HepG2 (cell line): ENCODE measurements around the gene CYP26B1. TPM values are rescaled to one million over a fixed set of nuclear protein-coding genes. Genes with fewer than 3 reads are reported as not detected.

Experiments
- ATAC-seq: fragments of 200-7000 bp; cut with Tn5 transposase; 3 replicates; pipeline ENCODE4 v1.9.1; 2020; ENCODE audit warnings: mild to moderate bottlenecking, moderate library complexity
- BruUV-seq: library from RNA; stranded (reverse); fragments of 400-500 nt; replicated peaks from 2 replicates; lab custom pipeline; 2021; lab: Mats Ljungman, UMichigan
- CTCF ChIA-PET: fragments of 300-600 bp; formaldehyde crosslinking; extraction: SDS; loops from one replicate; lab custom pipeline; 2021; ENCODE audit warnings: low total read pairs, inconsistent platforms, low intra/inter-chr PET ratio; lab: Yijun Ruan, JAX
- POLR2A ChIA-PET: fragments of 350-600 bp; sonication (Branson Sonifier 250); formaldehyde crosslinking; loops from one replicate; lab custom pipeline; 2020; ENCODE audit warnings: antibody characterized with exemption, inconsistent platforms; lab: Yijun Ruan, JAX
- DNase-seq: peaks from one replicate; pipeline ENCODE4 v3.0.0-alpha.2; 2015; ENCODE audit warnings: low spot score
- FAIRE-seq: peaks from 3 replicates; lab custom pipeline; 2011; peaks lifted over from hg19 to GRCh38; lab: Jason Lieb, UNC
- H2AFZ ChIP-seq: one replicate; pipeline ENCODE4 v1.6.1; 2011; ENCODE audit warnings: low read length, inconsistent platforms
- H3K27ac ChIP-seq: fragments of 300-600 bp; 3 replicates; pipeline ENCODE4 v1.8.0; 2011; ENCODE audit warnings: mixed run types, mild to moderate bottlenecking, mixed read lengths, low read length, inconsistent platforms; ENCODE audit not compliant: insufficient read depth; ENCODE audit errors: extremely low read length
- H3K27me3 ChIP-seq, 2 experiments: fragments of 200-600 bp in 1 of 2; 2 replicates in 1 of 2; 3 replicates in 1 of 2; pipeline versions ENCODE4 v1.6.0 to v1.8.0; 2011; ENCODE audit warnings: low read length in 2 of 2, mild to moderate bottlenecking in 2 of 2, moderate library complexity in 2 of 2, inconsistent platforms in 1 of 2; ENCODE audit not compliant: insufficient read depth in 2 of 2, control insufficient read depth in 1 of 2
- H3K36me3 ChIP-seq, 2 experiments: fragments of 200-600 bp in 1 of 2; replicated peaks in 1 of 2; 2 replicates in 1 of 2; 3 replicates in 1 of 2; pipeline versions ENCODE4 v1.5.1 to v1.8.0; 2011; ENCODE audit warnings: low read length in 2 of 2, inconsistent platforms in 1 of 2; ENCODE audit not compliant: insufficient read depth in 2 of 2, control insufficient read depth in 1 of 2
- H3K4me1 ChIP-seq: 2 replicates; pipeline ENCODE4 v1.5.1; 2012; ENCODE audit warnings: low read length, inconsistent platforms; ENCODE audit not compliant: insufficient read depth
- H3K4me2 ChIP-seq: 2 replicates; pipeline ENCODE4 v1.6.0; 2011; ENCODE audit warnings: low read depth, low read length, inconsistent platforms
- H3K4me3 ChIP-seq, 3 experiments: fragments of 200-600 bp in 1 of 3; sonication (generic), shearing (Covaris generic) in 1 of 3; replicated peaks in 1 of 3; 2 replicates each; pipeline ENCODE4 v1.5.1; 2011 to 2016; ENCODE audit warnings: low read length in 3 of 3, inconsistent platforms in 2 of 3, low read depth in 2 of 3, mild to moderate bottlenecking in 2 of 3, control low read depth in 1 of 3, mixed read lengths in 1 of 3; ENCODE audit not compliant: insufficient read depth in 1 of 3
- H3K79me2 ChIP-seq: one replicate; pipeline ENCODE4 v1.6.1; 2011; ENCODE audit warnings: low read length, inconsistent platforms; ENCODE audit not compliant: insufficient read depth
- H3K9ac ChIP-seq: 2 replicates; pipeline ENCODE4 v1.6.0; 2011; ENCODE audit warnings: mild to moderate bottlenecking, low read depth, low read length, inconsistent platforms; ENCODE audit not compliant: insufficient read depth
- H3K9me3 ChIP-seq: 2 replicates; pipeline ENCODE4 v1.5.1; 2012; ENCODE audit warnings: mild to moderate bottlenecking, low read length
- H4K20me1 ChIP-seq: 2 replicates; pipeline ENCODE4 v1.6.0; 2011; ENCODE audit warnings: inconsistent platforms, mild to moderate bottlenecking, low read length, moderate library complexity; ENCODE audit not compliant: insufficient read depth
- HES4 ChIP-seq: sonication (generic); formaldehyde crosslinking; IDR thresholded peaks from 2 replicates; pipeline ENCODE4 v1.9.0; 2021; ENCODE audit warnings: mild to moderate bottlenecking, missing genetic modification reagents, borderline replicate concordance
- MTF1 ChIP-seq: sonication (generic); formaldehyde crosslinking; IDR thresholded peaks from 2 replicates; pipeline ENCODE4 v1.5.0; 2020; ENCODE audit warnings: missing genetic modification reagents
- NFE2L2 ChIP-seq: fragments of 150-350 bp; IDR thresholded peaks from 2 replicates; pipeline ENCODE4 v1.6.1; 2014; ENCODE audit warnings: low read length
- RBM39 ChIP-seq: fragments of 200-400 bp; formaldehyde crosslinking; IDR thresholded peaks from one replicate; pipeline ENCODE4 v1.6.1; 2018; ENCODE audit warnings: antibody characterized with exemption, mild to moderate bottlenecking, low read depth, low read length; ENCODE audit not compliant: poor library complexity, severe bottlenecking
- TCF7 ChIP-seq: sonication (generic); IDR thresholded peaks from 2 replicates; pipeline ENCODE4 v1.6.1; 2016; ENCODE audit warnings: antibody characterized with exemption, low read depth
- TOE1 ChIP-seq: sonication (generic); formaldehyde crosslinking; IDR thresholded peaks from 2 replicates; pipeline ENCODE4 v1.4.0; 2020; ENCODE audit warnings: mild to moderate bottlenecking, missing genetic modification reagents
- ZFP1 ChIP-seq: IDR thresholded peaks from 2 replicates; pipeline ENCODE4 v1.6.1; 2016
- ZNF232 ChIP-seq: sonication (generic); formaldehyde crosslinking; IDR thresholded peaks from 2 replicates; pipeline ENCODE4 v1.4.0; 2020; ENCODE audit warnings: missing genetic modification reagents, borderline replicate concordance
- ZNF782 ChIP-seq: sonication (generic); formaldehyde crosslinking; IDR thresholded peaks from 2 replicates; pipeline ENCODE4 v1.4.0; 2020; ENCODE audit warnings: missing genetic modification reagents, mild to moderate bottlenecking, borderline replicate concordance
- WGBS: methylation state at CpG from one replicate; pipeline ENCODE4 v1.1.6; 2017; ENCODE audit warnings: low lambda C conversion rate; 5-methylcytosine and 5-hydroxymethylcytosine counted together
- in situ Hi-C: cut with HindIII; loops from 2 replicates; pipeline ENCODE4 v1.10.0; 2017; ENCODE audit warnings: low pct_unique_long_range_greater_than_20kb; ENCODE audit not compliant: extremely low pct_ligation_motif_present
- intact Hi-C: fragments of 100-400 bp; cut with micrococcal nuclease; formaldehyde crosslinking; loops from one replicate; pipeline ENCODE4 v1.10.0; 2022; ENCODE audit not compliant: unreplicated experiment
- polyA plus RNA-seq, 8 experiments: library from polyadenylated mRNA; depleted of rRNA in 3 of 8; stranded (reverse) in 7 of 8; unstranded in 1 of 8; fragments of >200 nt; fragmentation: Illumina TruSeq in 4 of 8; extraction: Trizol in 4 of 8; gene quantifications; 2 replicates each; pipeline versions ENCODE4 v1.2.1 to v1.2.3, GENCODE V29; 2011 to 2016; ENCODE audit warnings: low read depth in 4 of 8, missing spikeins in 1 of 8, mixed read lengths in 1 of 8; ENCODE audit not compliant: insufficient read depth in 1 of 8
- total RNA-seq, 5 experiments: library from RNA; depleted of rRNA; stranded (reverse); fragments of >200 nt; fragmentation: Illumina TruSeq; extraction: Trizol; gene quantifications; 2 replicates each; pipeline ENCODE4 v1.2.3, GENCODE V29; 2016; ENCODE audit warnings: low read depth in 1 of 5
- TF ChIP-seq, protein P1 (sequence below): sonication (generic); formaldehyde crosslinking; IDR thresholded peaks from 2 replicates; pipeline ENCODE4 v1.8.1; 2023; ENCODE audit warnings: mild to moderate bottlenecking, moderate library complexity, missing genetic modification reagents
- TF ChIP-seq, protein P2 (sequence below): IDR thresholded peaks from 2 replicates; pipeline ENCODE4 v1.6.1; 2016; ENCODE audit warnings: mild to moderate bottlenecking, missing biosample characterization, missing genetic modification reagents
- TF ChIP-seq, protein P3 (sequence below): IDR thresholded peaks from 2 replicates; pipeline ENCODE4 v1.6.1; 2016; ENCODE audit warnings: missing genetic modification reagents, missing compliant biosample characterization

The CYP26B1 gene
- total and polyA plus RNA-seq, 2 of the 13 experiments (the other 11 are each of a cell fraction or from before 2014, with no cell fraction given), result 0.05 to 0.07 TPM

DNA sequence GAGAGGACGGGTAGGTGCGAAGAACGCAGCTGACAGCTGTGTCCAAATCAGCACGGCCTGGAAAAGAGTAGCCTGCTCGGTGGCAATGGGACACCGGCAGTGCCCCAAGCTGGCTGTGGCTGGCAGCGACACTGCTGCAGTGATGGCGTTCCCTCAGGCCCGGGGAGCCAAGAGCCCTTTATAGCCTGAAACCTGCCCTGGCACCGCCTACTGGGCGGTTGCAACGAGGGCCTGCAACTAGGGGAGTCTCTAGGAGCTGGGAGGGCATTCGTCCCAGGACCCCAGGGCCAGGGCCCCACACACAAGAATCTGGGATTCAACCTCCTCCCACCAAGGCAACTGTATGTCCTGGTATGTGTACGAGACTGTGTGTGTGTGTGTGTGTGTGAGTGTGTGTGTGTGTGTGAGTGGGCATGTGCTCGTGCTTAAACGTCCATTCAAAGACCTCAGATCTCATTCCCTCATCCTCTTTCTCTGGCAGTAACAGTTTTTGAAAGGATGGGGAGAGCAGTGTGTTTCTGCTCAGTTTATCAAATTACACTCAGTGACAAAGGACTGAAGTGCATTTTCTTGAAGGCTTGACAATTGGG is 6.8 kb upstream of the CYP26B1 start:
- no peaks in the 10 kb centered on the region for H3K9me3 ChIP-seq
- WGBS, result 38% methylated on average over 13 of the region's 16 CpGs
- in situ Hi-C loops, result loop anchor here (5.0 kb wide), 4 partner anchors 227 to 607 kb away; no protein-coding TSS in a partner anchor
- H3K79me2 ChIP-seq, result no peaks in the 10 kb centered on the region
- DNase-seq, result no peak
- H3K27ac ChIP-seq, result no peak overlapping the region
- H3K4me1 ChIP-seq, result peaks cover 12% of the 10 kb centered on the region
- peaks cover 20 to 92% of the 10 kb centered on the region in 2 experiments; a peak in 4 of 5 replicates for H3K27me3 ChIP-seq
- ChIA-PET POLR2A (no interaction called here), CTCF (no interaction called here)
- H3K36me3 ChIP-seq, result no peaks in the 10 kb centered on the region
- TF ChIP-seq RBM39 (no peak), ZFP1 (CRISPR knock-in tag) (no peak), TCF7 (no peak)
- 0 out of 2 replicates have a peak, but pooled peaks cover 5% of the 10 kb centered on the region for H4K20me1 ChIP-seq
- no TSS peak for BruUV-seq
- no peak for FAIRE-seq
- intact Hi-C loops, result loop anchor here (5.0 kb wide), 2 partner anchors 282 to 593 kb away; no protein-coding TSS in a partner anchor
- H3K4me2 ChIP-seq, result no peak overlapping the region
- H2AFZ ChIP-seq, result no peak overlapping the region
- ATAC-seq, result no peak
- no peak overlapping the region for H3K9ac ChIP-seq
- H3K4me3 ChIP-seq, result no peak overlapping the region

DNA sequence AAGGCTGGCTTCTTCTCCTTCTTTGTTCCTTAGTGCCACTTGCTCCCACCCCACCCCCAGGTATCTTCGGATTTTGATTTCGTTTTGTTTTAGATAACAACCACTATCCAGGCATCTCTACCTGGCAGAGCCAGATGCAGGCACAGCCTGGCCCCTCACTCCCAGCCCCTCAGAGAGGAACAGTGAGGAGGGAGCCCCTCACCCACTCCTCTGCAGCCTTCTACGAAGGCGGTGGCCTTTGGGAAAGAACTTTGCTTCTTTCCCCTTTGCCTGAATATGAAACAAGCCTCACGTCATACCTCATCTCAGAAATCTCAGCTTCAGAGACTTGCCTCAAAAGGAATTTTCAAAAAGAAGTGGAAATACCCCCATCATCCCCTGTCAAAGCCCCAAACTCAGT is 6.3 kb upstream of the CYP26B1 start:
- 48% methylated on average over 5 of the region's 5 CpGs for WGBS
- intact Hi-C loops, result loop anchor here (5.0 kb wide), 2 partner anchors 282 to 593 kb away; no protein-coding TSS in a partner anchor
- no peaks in the 10 kb centered on the region for H3K36me3 ChIP-seq
- H2AFZ ChIP-seq, result no peak overlapping the region
- ATAC-seq, result no peak
- POLR2A ChIA-PET, result no interaction called here
- no peaks in the 10 kb centered on the region for H3K79me2 ChIP-seq
- in situ Hi-C loops, result loop anchor here (5.0 kb wide), 4 partner anchors 227 to 607 kb away; no protein-coding TSS in a partner anchor
- FAIRE-seq, result no peak
- no peak for DNase-seq
- H3K4me2 ChIP-seq, result no peak overlapping the region
- 0 out of 2 replicates have a peak, but pooled peaks cover 5% of the 10 kb centered on the region for H4K20me1 ChIP-seq
- H3K4me1 ChIP-seq, result peaks cover 18% of the 10 kb centered on the region
- H3K27ac ChIP-seq, result no peak overlapping the region
- H3K9me3 ChIP-seq, result no peaks in the 10 kb centered on the region
- H3K9ac ChIP-seq, result no peak overlapping the region
- H3K27me3 ChIP-seq, result peaks cover 24 to 92% of the 10 kb centered on the region in 2 experiments
- no peak overlapping the region for H3K4me3 ChIP-seq
- no TSS peak for BruUV-seq
- CTCF ChIA-PET, result no interaction called here
- TF ChIP-seq, protein P1, sequence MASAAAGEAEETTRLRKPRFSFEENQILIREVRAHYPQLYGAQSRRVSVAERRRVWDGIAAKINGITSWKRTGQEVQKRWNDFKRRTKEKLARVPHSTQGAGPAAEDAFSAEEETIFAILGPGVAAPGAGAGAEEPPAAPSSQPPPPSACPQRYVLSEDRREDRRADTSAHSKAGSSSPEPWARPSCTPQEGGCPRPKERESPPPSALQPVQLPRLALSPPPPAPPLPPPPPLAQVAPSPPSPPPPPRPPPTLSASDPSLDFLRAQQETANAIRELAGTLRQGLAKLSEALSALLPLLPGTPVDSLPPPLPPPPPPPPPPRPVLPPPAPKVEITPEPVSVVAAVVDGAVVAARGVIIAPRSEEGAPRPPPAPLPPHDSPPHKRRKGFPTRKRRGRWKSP (CRISPR knock-in tag), result no peak
- no peak for TF ChIP-seq NFE2L2
- no peak for TF ChIP-seq TOE1 (CRISPR knock-in tag)
- TF ChIP-seq, protein P2, sequence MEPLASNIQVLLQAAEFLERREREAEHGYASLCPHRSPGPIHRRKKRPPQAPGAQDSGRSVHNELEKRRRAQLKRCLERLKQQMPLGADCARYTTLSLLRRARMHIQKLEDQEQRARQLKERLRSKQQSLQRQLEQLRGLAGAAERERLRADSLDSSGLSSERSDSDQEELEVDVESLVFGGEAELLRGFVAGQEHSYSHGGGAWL (CRISPR knock-in tag), result no peak
- TF ChIP-seq, protein P3, sequence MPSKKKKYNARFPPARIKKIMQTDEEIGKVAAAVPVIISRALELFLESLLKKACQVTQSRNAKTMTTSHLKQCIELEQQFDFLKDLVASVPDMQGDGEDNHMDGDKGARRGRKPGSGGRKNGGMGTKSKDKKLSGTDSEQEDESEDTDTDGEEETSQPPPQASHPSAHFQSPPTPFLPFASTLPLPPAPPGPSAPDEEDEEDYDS (CRISPR knock-in tag), result no peak
- TF ChIP-seq MTF1 (CRISPR knock-in tag), result no peak
- no peak for TF ChIP-seq ZNF232 (CRISPR knock-in tag)
- TF ChIP-seq HES4, result no peak
- no peak for TF ChIP-seq ZNF782 (CRISPR knock-in tag)
